HepG2 (cell line): ENCODE measurements around the gene DNPH1. TPM values are rescaled to one million over a fixed set of nuclear protein-coding genes. Genes with fewer than 3 reads are reported as not detected.
A peak's percentile ranks its signal among the peaks of the same experiment; 100 is the strongest.

Source experiments
- ATRX ChIP-seq: sonication (generic); formaldehyde crosslinking; IDR thresholded peaks from 2 replicates; pipeline ENCODE4 v1.4.0; 2020; ENCODE audit warnings: missing genetic modification reagents, borderline replicate concordance
- BRD4 ChIP-seq: sonication (generic); formaldehyde crosslinking; IDR thresholded peaks from 2 replicates; pipeline ENCODE4 v1.4.0; 2020; ENCODE audit warnings: missing genetic modification reagents
- GABPB1 ChIP-seq: IDR thresholded peaks from 2 replicates; pipeline ENCODE4 v1.6.1; 2016; ENCODE audit warnings: mild to moderate bottlenecking, missing genetic modification reagents, moderate library complexity, missing compliant biosample characterization
- GTF2F1 ChIP-seq: fragments of 150-350 bp; IDR thresholded peaks from 2 replicates; pipeline ENCODE4 v1.6.1; 2014; ENCODE audit warnings: low read length
- HDAC1 ChIP-seq: sonication (generic); formaldehyde crosslinking; IDR thresholded peaks from 2 replicates; pipeline ENCODE4 v1.5.1; 2020; ENCODE audit warnings: mild to moderate bottlenecking, missing genetic modification reagents
- HNRNPUL1 ChIP-seq: fragments of 200-400 bp; formaldehyde crosslinking; IDR thresholded peaks from 2 replicates; pipeline ENCODE4 v1.6.1; 2017; ENCODE audit warnings: low read depth, mild to moderate bottlenecking, low read length, moderate library complexity
- KLF16 ChIP-seq, 2 experiments: sonication (generic) in 1 of 2; formaldehyde crosslinking in 1 of 2; IDR thresholded peaks; 2 replicates each; pipeline versions ENCODE4 v1.6.1 to v1.8.0; 2016 to 2023; ENCODE audit warnings: missing genetic modification reagents in 2 of 2, missing compliant biosample characterization in 1 of 2
- MIXL1 ChIP-seq: IDR thresholded peaks from 2 replicates; pipeline ENCODE4 v1.6.1; 2016
- PAF1 ChIP-seq: IDR thresholded peaks from 2 replicates; pipeline ENCODE4 v1.6.1; 2016; ENCODE audit warnings: missing genetic modification reagents, missing compliant biosample characterization
- RBM39 ChIP-seq: fragments of 200-400 bp; formaldehyde crosslinking; IDR thresholded peaks from one replicate; pipeline ENCODE4 v1.6.1; 2018; ENCODE audit warnings: antibody characterized with exemption, mild to moderate bottlenecking, low read depth, low read length; ENCODE audit not compliant: poor library complexity, severe bottlenecking
- RFX5 ChIP-seq: IDR thresholded peaks from 2 replicates; pipeline ENCODE4 v1.6.1; 2011; ENCODE audit warnings: low read depth, low read length, improper control_type of control experiment
- SMAD1 ChIP-seq: sonication (generic); formaldehyde crosslinking; IDR thresholded peaks from 2 replicates; pipeline ENCODE4 v1.4.0; 2020; ENCODE audit warnings: missing genetic modification reagents, low read depth, mild to moderate bottlenecking, borderline replicate concordance
- SRY ChIP-seq: sonication (generic); formaldehyde crosslinking; IDR thresholded peaks from 2 replicates; pipeline ENCODE4 v1.8.0; 2022; ENCODE audit warnings: mild to moderate bottlenecking, missing genetic modification reagents
- TARDBP ChIP-seq: sonication (generic); formaldehyde crosslinking; IDR thresholded peaks from 2 replicates; pipeline ENCODE4 v1.8.0; 2022; ENCODE audit warnings: mild to moderate bottlenecking, missing genetic modification reagents
- THAP11 ChIP-seq: IDR thresholded peaks from 2 replicates; pipeline ENCODE4 v1.6.1; 2016; ENCODE audit warnings: missing biosample characterization, missing genetic modification reagents
- ZFP36 ChIP-seq: fragments of 150-350 bp; IDR thresholded peaks from 2 replicates; pipeline ENCODE4 v1.6.1; 2018; ENCODE audit warnings: borderline replicate concordance, low read length, low read depth; ENCODE audit not compliant: partially characterized antibody
- ZNF101 ChIP-seq: sonication (generic); formaldehyde crosslinking; IDR thresholded peaks from 2 replicates; pipeline ENCODE4 v1.4.0; 2020; ENCODE audit warnings: mild to moderate bottlenecking, low read depth, missing genetic modification reagents, borderline replicate concordance
- ZNF205 ChIP-seq: IDR thresholded peaks from 2 replicates; pipeline ENCODE4 v1.6.1; 2018; ENCODE audit warnings: missing biosample characterization, missing genetic modification reagents
- polyA plus RNA-seq, 8 experiments: library from polyadenylated mRNA; depleted of rRNA in 3 of 8; stranded (reverse) in 7 of 8; unstranded in 1 of 8; fragments of >200 nt; fragmentation: Illumina TruSeq in 4 of 8; extraction: Trizol in 4 of 8; gene quantifications; 2 replicates each; pipeline versions ENCODE4 v1.2.1 to v1.2.3, GENCODE V29; 2011 to 2016; ENCODE audit warnings: low read depth in 4 of 8, missing spikeins in 1 of 8, mixed read lengths in 1 of 8; ENCODE audit not compliant: insufficient read depth in 1 of 8
- total RNA-seq, 5 experiments: library from RNA; depleted of rRNA; stranded (reverse); fragments of >200 nt; fragmentation: Illumina TruSeq; extraction: Trizol; gene quantifications; 2 replicates each; pipeline ENCODE4 v1.2.3, GENCODE V29; 2016; ENCODE audit warnings: low read depth in 1 of 5
- TF ChIP-seq, protein P1 (sequence below): sonication (generic); formaldehyde crosslinking; IDR thresholded peaks from 2 replicates; pipeline ENCODE4 v1.8.0; 2022; ENCODE audit warnings: missing genetic modification reagents, mild to moderate bottlenecking, borderline replicate concordance
- TF ChIP-seq, protein P2 (sequence below): sonication (generic); formaldehyde crosslinking; IDR thresholded peaks from 2 replicates; pipeline ENCODE4 v1.5.1; 2020; ENCODE audit warnings: mild to moderate bottlenecking, missing genetic modification reagents
- TF ChIP-seq, protein P3 (sequence below): sonication (generic); IDR thresholded peaks from 2 replicates; pipeline ENCODE4 v1.6.1; 2016; ENCODE audit warnings: low read depth, borderline replicate concordance
- TF ChIP-seq, protein P4 (sequence below): sonication (generic); formaldehyde crosslinking; IDR thresholded peaks from 2 replicates; pipeline ENCODE4 v1.4.0; 2020; ENCODE audit warnings: mild to moderate bottlenecking, missing genetic modification reagents
- TF ChIP-seq, protein P5 (sequence below): sonication (generic); formaldehyde crosslinking; IDR thresholded peaks from 2 replicates; pipeline ENCODE4 v1.4.0; 2020; ENCODE audit warnings: missing genetic modification reagents

Gene DNPH1
- total and polyA plus RNA-seq, 2 of the 13 experiments (the other 11 are each of a cell fraction or from before 2014, with no cell fraction given), result 56.5 to 75.1 TPM

DNA sequence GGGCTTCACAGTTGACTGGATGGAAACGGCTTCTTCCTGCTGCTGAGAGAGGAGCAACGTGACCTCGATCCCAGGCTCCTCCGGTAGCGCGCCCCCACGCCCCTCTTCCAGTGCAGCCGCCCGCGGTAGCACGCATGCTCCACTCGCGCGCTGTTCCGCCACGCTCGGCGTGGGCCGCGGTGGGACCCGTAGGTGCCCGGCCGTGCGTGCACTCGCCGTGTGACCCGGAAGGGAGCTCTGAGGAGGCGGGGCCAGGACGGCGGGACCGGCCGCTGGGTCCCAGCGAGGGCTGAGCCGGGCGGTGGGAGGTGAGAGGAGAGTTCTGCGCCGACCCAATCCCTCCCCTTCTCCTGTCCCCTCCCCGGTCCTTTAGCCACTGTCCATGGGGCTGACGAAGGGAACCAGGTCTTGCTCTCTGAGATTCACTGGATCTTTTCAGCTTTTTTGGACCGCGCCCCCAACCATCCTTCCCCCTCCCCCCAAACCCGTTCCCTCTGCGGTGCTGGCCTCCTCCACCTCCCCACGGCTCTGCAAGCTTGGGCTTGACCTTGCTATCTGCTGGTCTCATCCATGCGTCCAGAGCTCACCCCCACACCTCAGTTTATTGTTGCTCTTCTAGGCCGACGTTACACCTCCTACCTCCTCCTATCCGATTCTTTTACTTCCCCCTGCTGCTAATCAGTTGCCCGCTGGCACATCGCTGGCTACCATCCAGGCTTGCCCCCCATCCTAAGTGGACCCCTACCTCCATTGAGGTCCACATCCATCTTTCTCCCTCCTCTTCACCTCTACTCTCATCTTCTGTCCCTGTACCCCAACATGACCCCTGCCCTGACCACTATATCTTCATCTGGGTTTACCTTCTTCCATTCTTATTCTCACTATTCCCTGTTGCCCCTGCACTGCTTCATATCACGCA is 47.1 kb downstream of the DNPH1 start, which contains the start of gene CUL9 (continued):
- TF ChIP-seq PAF1 (CRISPR knock-in tag) (no peak), BRD4 (CRISPR knock-in tag) (no peak), ZFP36 (no peak), SRY (CRISPR knock-in tag) (peak; percentile 81; the same call in 1 of the 2 replicates), RFX5 (no peak), ATRX (CRISPR knock-in tag) (no peak), SMAD1 (CRISPR knock-in tag) (peak; percentile 43; the same call in 1 of the 2 replicates), RBM39 (peak; percentile 86), GABPB1 (CRISPR knock-in tag) (peak; percentile 98), HDAC1 (CRISPR knock-in tag) (peak; percentile 92), KLF16 (CRISPR knock-in tag; IDR thresholded peaks at IDR 0.05) (peak in 1 of 2 experiments; percentile 85; a peak in 2 of 4 replicates), GTF2F1 (no peak), MIXL1 (CRISPR knock-in tag) (peak; percentile 75; the same call in 1 of the 2 replicates), THAP11 (CRISPR knock-in tag) (peak; percentile 95), TARDBP (CRISPR knock-in tag) (peak; percentile 96), ZNF205 (CRISPR knock-in tag) (peak; percentile 95), HNRNPUL1 (no peak), ZNF101 (CRISPR knock-in tag) (0 out of 2 replicates have a peak, but pooled peaks have one; percentile 87)
- TF ChIP-seq, protein P1, sequence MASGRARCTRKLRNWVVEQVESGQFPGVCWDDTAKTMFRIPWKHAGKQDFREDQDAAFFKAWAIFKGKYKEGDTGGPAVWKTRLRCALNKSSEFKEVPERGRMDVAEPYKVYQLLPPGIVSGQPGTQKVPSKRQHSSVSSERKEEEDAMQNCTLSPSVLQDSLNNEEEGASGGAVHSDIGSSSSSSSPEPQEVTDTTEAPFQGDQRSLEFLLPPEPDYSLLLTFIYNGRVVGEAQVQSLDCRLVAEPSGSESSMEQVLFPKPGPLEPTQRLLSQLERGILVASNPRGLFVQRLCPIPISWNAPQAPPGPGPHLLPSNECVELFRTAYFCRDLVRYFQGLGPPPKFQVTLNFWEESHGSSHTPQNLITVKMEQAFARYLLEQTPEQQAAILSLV (CRISPR knock-in tag), result peak; percentile 99; the same call in 1 of the 2 replicates
- TF ChIP-seq, protein P2, sequence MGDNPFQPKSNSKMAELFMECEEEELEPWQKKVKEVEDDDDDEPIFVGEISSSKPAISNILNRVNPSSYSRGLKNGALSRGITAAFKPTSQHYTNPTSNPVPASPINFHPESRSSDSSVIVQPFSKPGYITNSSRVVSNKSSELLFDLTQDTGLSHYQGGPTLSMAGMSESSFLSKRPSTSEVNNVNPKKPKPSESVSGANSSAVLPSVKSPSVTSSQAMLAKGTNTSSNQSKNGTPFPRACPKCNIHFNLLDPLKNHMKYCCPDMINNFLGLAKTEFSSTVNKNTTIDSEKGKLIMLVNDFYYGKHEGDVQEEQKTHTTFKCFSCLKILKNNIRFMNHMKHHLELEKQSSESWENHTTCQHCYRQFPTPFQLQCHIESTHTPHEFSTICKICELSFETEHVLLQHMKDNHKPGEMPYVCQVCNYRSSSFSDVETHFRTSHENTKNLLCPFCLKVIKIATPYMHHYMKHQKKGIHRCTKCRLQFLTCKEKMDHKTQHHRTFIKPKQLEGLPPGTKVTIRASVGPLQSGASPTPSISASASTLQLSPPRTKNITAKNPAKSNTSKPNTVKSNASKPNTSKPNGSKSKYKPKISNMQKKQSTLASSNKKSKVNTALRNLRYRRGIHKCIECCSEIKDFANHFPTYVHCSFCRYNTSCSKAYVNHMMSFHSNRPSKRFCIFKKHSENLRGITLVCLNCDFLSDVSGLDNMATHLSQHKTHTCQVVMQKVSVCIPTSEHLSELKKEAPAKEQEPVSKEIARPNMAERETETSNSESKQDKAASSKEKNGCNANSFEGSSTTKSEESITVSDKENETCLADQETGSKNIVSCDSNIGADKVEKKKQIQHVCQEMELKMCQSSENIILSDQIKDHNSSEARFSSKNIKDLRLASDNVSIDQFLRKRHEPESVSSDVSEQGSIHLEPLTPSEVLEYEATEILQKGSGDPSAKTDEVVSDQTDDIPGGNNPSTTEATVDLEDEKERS (CRISPR knock-in tag), result no peak
- TF ChIP-seq, protein P3, sequence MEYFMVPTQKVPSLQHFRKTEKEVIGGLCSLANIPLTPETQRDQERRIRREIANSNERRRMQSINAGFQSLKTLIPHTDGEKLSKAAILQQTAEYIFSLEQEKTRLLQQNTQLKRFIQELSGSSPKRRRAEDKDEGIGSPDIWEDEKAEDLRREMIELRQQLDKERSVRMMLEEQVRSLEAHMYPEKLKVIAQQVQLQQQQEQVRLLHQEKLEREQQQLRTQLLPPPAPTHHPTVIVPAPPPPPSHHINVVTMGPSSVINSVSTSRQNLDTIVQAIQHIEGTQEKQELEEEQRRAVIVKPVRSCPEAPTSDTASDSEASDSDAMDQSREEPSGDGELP, result no peak; the same call in 1 of the 2 replicates
- TF ChIP-seq, protein P4, sequence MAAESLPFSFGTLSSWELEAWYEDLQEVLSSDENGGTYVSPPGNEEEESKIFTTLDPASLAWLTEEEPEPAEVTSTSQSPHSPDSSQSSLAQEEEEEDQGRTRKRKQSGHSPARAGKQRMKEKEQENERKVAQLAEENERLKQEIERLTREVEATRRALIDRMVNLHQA (CRISPR knock-in tag), result no peak
- TF ChIP-seq, protein P5, sequence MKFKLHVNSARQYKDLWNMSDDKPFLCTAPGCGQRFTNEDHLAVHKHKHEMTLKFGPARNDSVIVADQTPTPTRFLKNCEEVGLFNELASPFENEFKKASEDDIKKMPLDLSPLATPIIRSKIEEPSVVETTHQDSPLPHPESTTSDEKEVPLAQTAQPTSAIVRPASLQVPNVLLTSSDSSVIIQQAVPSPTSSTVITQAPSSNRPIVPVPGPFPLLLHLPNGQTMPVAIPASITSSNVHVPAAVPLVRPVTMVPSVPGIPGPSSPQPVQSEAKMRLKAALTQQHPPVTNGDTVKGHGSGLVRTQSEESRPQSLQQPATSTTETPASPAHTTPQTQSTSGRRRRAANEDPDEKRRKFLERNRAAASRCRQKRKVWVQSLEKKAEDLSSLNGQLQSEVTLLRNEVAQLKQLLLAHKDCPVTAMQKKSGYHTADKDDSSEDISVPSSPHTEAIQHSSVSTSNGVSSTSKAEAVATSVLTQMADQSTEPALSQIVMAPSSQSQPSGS, result peak; percentile 73; the same call in 1 of the 2 replicates
